ENCODE results near the gene RHOT2.

DNA sequence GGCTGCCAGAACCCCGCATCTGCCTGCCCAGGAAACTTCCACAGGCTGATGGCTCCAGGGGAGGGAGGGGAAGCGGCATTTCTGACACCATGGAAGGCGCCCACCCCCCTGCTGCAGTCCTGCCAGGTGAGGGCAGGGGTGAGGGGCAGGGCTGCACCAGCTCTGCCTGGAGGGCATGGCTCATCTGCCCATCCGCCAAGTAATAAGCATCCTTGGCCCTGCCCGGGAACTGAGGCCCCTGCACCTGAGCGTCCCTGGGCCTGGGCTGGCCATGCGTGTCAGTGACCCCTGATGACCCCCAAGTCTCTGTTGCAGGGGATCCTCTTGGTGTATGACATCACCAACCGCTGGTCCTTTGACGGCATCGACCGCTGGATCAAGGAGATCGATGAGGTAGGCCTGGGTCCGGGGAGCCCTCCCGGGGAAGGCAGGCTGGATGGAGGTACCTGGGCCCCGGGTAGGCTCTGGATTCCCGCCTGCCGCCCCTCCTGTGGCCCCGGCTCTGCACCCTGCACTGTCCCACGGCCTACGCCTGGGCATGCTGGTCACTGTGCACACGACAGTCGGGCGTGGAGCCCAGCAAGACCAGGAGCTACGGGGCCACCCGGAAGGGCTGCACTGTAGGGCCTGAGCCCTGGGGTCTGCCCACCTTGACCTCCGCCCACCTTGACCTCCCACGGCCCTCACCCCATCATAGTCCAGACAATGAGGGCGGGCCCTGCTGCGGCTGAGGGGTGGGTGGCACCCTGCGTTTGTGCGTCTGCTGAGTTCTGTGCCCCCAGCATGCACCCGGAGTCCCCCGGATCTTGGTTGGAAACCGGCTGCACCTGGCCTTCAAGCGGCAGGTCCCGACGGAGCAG lies 42.6 kb upstream of the RHOT2 start:
- TF ChIP-seq, protein P1, sequence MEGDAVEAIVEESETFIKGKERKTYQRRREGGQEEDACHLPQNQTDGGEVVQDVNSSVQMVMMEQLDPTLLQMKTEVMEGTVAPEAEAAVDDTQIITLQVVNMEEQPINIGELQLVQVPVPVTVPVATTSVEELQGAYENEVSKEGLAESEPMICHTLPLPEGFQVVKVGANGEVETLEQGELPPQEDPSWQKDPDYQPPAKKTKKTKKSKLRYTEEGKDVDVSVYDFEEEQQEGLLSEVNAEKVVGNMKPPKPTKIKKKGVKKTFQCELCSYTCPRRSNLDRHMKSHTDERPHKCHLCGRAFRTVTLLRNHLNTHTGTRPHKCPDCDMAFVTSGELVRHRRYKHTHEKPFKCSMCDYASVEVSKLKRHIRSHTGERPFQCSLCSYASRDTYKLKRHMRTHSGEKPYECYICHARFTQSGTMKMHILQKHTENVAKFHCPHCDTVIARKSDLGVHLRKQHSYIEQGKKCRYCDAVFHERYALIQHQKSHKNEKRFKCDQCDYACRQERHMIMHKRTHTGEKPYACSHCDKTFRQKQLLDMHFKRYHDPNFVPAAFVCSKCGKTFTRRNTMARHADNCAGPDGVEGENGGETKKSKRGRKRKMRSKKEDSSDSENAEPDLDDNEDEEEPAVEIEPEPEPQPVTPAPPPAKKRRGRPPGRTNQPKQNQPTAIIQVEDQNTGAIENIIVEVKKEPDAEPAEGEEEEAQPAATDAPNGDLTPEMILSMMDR (conservative IDR thresholded peaks at IDR 0.05; ENCODE audit: low read depth in 2 of 2) = no peak
- TF ChIP-seq CREB1 (CRISPR knock-in tag; IDR thresholded peaks at IDR 0.05; ENCODE audit: low read depth) = no peak
- no peak for TF ChIP-seq EZH2 (IDR thresholded peaks at IDR 0.05; ENCODE audit: low read depth, unreplicated experiment)
